KOPT-K1 (cell line): Measurements from ENCODE around the gene LRRC37A.
"Not testable (repeated sequence)": the region's sequence is repeated elsewhere in the genome, so short reads cannot be mapped to it uniquely, and the experiment has no call there.

ENCODE experiments used
- H3K27ac ChIP-seq: fragments of 200-600 bp; sonication (generic); 2 replicates; pipeline ENCODE4 v1.5.1; 2016; ENCODE audit warnings: antibody characterized with exemption, mild to moderate bottlenecking, low read depth, low read length; ENCODE audit not compliant: poor library complexity, severe bottlenecking
- H3K36me3 ChIP-seq: fragments of 200-600 bp; sonication (generic); 2 replicates; pipeline ENCODE4 v1.5.1; 2017; ENCODE audit warnings: antibody characterized with exemption, mild to moderate bottlenecking, low read length, moderate library complexity; ENCODE audit not compliant: insufficient read depth
- H3K9me3 ChIP-seq: fragments of 200-600 bp; sonication (generic); 2 replicates; pipeline ENCODE4 v1.5.1; 2017; ENCODE audit warnings: antibody characterized with exemption, low read length, mild to moderate bottlenecking; ENCODE audit not compliant: insufficient read depth, poor library complexity, severe bottlenecking

Gene LRRC37A

GRCh38 chr17:46276728-46277479, 18.0 kb upstream of the LRRC37A start:
- not testable (repeated sequence) for H3K27ac ChIP-seq, H3K36me3 ChIP-seq, H3K9me3 ChIP-seq

- H3K27ac ChIP-seq, H3K36me3 ChIP-seq, H3K9me3 ChIP-seq: not testable (repeated sequence)
Measured at GRCh38 chr17:46281336-46281735, 13.6 kb upstream of the LRRC37A start.

- not testable (repeated sequence) for H3K36me3 ChIP-seq, H3K9me3 ChIP-seq, H3K27ac ChIP-seq
Measured at GRCh38 chr17:46282635-46283034, 12.3 kb upstream of the LRRC37A start.

GRCh38 chr17:46284467-46284866, 10.5 kb upstream of the LRRC37A start:
- H3K9me3 ChIP-seq, H3K27ac ChIP-seq, H3K36me3 ChIP-seq: not testable (repeated sequence)

- not testable (repeated sequence) for H3K36me3 ChIP-seq
Measured at GRCh38 chr17:46285500-46285899, 9.4 kb upstream of the LRRC37A start.

GRCh38 chr17:46286764-46287221, 8.1 kb upstream of the LRRC37A start:
- H3K36me3 ChIP-seq, H3K9me3 ChIP-seq, H3K27ac ChIP-seq: not testable (repeated sequence)

More at GRCh38 chr17:46285500-46285899, 9.4 kb upstream of the LRRC37A start:
- H3K9me3 ChIP-seq, H3K27ac ChIP-seq: not testable (repeated sequence)

- H3K9me3 ChIP-seq, H3K36me3 ChIP-seq, H3K27ac ChIP-seq: not testable (repeated sequence)
Measured at GRCh38 chr17:46287587-46287986, 7.3 kb upstream of the LRRC37A start.

GRCh38 chr17:46290906-46291546, 3.9 kb upstream of the LRRC37A start:
- H3K27ac ChIP-seq, result peak overlapping the region; percentile 34
- not testable (repeated sequence) for H3K9me3 ChIP-seq, H3K36me3 ChIP-seq

GRCh38 chr17:46291618-46292017, 3.3 kb upstream of the LRRC37A start:
- not testable (repeated sequence) for H3K36me3 ChIP-seq, H3K9me3 ChIP-seq
- peak overlapping the region; percentile 34 for H3K27ac ChIP-seq

GRCh38 chr17:46341220-46341619, 46.3 kb downstream of the LRRC37A start:
- H3K9me3 ChIP-seq, H3K27ac ChIP-seq, H3K36me3 ChIP-seq: not testable (repeated sequence)

GRCh38 chr17:46342131-46342530, 47.2 kb downstream of the LRRC37A start:
- not testable (repeated sequence) for H3K9me3 ChIP-seq, H3K36me3 ChIP-seq, H3K27ac ChIP-seq

GRCh38 chr17:46348345-46348744, 53.4 kb downstream of the LRRC37A start:
- not testable (repeated sequence) for H3K9me3 ChIP-seq, H3K36me3 ChIP-seq, H3K27ac ChIP-seq

GRCh38 chr17:46349060-46349459, 54.1 kb downstream of the LRRC37A start:
- not testable (repeated sequence) for H3K36me3 ChIP-seq, H3K9me3 ChIP-seq, H3K27ac ChIP-seq

GRCh38 chr17:46353856-46354255, 58.9 kb downstream of the LRRC37A start:
- H3K27ac ChIP-seq, H3K9me3 ChIP-seq, H3K36me3 ChIP-seq: not testable (repeated sequence)

GRCh38 chr17:46361145-46361735, 66.3 kb downstream of the LRRC37A start:
- not testable (repeated sequence) for H3K27ac ChIP-seq, H3K36me3 ChIP-seq, H3K9me3 ChIP-seq

- not testable (repeated sequence) for H3K27ac ChIP-seq, H3K9me3 ChIP-seq, H3K36me3 ChIP-seq
Measured at GRCh38 chr17:46361755-46362154, 66.8 kb downstream of the LRRC37A start, which contains the start of gene ARL17B. Gene ARL17B, minus strand, starts transcription at chr17:46361766. Its CDS starts 3,369 bp downstream, at chr17:46358397.
